ENCODE measurements around the gene PLXDC2.

The PLXDC2 gene

GRCh38 chr10:19815731-19816410 lies 361 bp upstream of the PLXDC2 start:
- DNase-seq (ENCODE audit: low read depth in 2 of 2): no peak

- no peak for DNase-seq (ENCODE audit: low read depth in 2 of 2)
These were observed 1.1 kb downstream of the PLXDC2 start for GRCh38 chr10:19817231-19817933.

GRCh38 chr10:19818876-19819275 lies 2.6 kb downstream of the PLXDC2 start:
- no peak for DNase-seq (ENCODE audit: low read depth in 2 of 2)

DNA sequence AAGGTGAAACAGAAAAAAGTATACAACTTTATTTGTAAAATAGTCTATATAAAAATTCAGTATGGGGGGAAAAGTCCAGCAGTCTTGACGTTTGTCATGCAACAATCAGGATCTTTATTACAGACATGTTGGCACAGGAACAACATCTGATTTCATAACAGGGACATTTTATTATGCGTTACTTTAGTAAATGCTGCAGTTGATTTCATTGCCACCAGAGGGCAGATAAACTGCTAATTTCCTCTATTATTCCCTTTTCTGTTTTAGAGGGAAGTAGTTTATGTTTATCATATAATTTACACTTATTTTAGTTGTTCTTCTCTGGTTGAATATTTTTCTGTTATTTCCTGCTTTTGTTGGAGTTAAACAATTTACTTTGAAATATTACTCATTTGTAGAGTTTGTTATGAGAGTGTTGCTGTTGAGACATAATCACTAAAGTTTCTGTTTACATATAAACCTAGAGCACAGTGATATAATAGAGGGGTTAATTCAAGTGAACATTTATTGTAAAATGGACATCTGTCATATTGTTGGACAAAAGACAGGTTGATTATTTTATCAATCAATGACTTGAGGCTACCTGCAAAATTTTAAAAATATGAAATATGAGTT lies 3.3 kb downstream of the PLXDC2 start:
- no peak for DNase-seq (ENCODE audit: low read depth in 2 of 2)

- DNase-seq (ENCODE audit: low read depth in 2 of 2): no peak
These were observed 8.4 kb downstream of the PLXDC2 start for GRCh38 chr10:19824381-19825342.

- no peak for DNase-seq (ENCODE audit: low read depth in 2 of 2)
These were observed 9.5 kb downstream of the PLXDC2 start for GRCh38 chr10:19825700-19826099.

- no peak for DNase-seq (ENCODE audit: low read depth in 2 of 2)
These were observed 10.5 kb downstream of the PLXDC2 start for GRCh38 chr10:19826712-19827111.

DNA sequence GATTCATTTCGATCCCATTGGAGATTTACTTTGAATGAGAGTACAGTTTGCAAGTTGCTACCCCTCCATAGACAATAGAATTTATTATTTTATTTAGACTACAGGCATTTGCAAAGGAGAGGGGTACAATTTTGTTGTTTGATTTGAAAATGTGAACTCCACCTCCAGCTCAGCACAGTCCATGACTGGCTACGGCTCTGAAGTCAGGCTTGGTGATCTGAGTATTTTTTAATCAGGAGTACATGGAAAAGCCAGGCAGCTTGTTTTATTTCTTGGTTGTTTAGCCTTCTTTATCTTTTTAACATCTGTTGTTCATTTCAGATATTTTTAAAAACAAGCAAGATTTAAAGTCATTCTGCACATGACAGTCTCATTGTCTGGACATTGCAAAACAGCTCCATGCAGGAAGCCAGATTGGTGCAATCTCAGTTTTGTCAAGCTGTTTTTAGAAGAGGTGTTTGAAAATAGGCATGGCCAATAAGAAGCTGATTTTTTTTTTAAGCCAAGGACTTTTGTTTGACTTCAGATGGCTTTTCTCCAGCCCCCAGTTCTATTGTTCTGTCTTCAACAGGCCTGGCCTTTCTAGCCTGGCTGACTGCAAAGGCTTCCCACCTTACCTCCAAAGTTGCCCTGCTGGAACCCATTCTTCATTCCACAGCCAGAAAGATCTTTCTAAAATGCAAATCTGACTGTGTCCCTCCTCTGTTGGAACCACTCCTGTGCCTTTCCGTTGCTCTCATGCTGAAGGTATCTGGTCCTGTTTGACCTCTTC lies 12.2 kb downstream of the PLXDC2 start:
- no peak for DNase-seq (ENCODE audit: low read depth in 2 of 2)

GRCh38 chr10:19832699-19833098 lies 16.5 kb downstream of the PLXDC2 start:
- DNase-seq (ENCODE audit: low read depth in 2 of 2): no peak

DNA sequence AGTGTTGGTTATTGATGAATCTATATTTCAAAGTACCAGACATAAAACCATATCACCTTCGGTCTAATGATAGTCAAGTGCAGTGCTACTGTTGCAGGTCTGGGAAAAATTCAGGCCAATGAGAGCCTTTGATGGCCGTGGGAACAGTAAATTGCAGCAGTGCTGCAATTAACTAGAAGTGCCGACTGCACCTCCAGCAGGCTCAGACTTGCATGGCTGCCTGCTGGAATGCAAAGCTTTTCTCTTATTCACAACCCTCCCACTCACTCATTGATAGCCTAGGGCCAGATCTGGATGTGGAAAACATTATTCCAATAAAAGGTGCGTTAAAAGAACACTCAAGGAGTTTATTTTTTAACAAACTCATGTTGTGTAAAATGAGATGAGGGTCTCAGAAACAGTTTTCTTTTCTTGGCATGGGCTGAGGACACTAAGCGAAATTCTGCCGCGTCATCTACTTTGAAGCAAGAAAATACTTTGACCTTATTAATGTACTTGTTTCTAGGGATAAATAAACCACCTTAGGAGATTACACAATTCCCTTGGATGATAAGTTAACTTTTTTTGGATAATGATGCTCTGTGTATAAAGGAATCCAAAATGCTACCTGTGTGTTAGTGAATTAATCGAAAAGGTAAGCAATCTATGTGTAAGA lies 17.1 kb downstream of the PLXDC2 start:
- DNase-seq (ENCODE audit: low read depth in 2 of 2): no peak

DNA sequence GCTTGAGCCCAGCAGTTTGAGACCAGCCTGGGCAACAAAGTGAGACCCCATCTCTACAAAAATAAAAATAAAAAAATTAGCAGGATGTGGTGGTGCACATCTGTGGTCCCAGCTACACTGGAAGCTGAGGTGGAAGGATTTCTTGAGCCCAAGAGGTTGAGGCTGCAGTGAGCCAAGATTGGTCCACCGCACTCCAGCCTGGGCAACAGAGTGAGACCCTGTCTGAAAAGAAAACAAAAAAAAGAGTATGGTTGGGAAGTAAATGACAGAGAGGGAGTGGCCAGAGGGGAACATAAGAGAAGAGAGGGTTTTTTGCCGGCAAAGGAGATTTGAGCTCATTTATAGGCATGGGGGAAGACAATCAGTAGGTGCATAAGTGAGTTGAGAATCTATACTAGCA lies 19.7 kb downstream of the PLXDC2 start:
- no peak for DNase-seq (ENCODE audit: low read depth in 2 of 2)

DNA sequence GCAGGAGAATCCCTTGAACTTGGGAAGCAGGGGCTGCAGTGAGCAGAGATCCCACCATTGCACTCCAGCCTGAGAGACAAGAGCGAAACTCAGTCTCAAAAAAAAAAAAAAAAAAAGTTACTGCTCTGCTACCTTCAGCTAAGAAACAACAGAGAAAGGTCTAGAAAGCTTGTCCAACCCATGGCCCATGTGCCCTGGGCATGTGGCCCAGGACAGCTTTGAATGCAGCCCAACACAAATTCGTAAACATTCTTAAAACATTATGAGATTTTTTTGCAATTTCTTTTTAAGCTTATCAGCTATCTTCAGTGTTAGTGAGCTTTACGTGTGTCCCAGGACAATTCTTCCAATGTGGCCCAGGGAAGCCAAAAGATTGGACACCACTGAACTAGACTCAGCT lies 22.9 kb downstream of the PLXDC2 start:
- DNase-seq (ENCODE audit: low read depth in 2 of 2): no peak

DNA sequence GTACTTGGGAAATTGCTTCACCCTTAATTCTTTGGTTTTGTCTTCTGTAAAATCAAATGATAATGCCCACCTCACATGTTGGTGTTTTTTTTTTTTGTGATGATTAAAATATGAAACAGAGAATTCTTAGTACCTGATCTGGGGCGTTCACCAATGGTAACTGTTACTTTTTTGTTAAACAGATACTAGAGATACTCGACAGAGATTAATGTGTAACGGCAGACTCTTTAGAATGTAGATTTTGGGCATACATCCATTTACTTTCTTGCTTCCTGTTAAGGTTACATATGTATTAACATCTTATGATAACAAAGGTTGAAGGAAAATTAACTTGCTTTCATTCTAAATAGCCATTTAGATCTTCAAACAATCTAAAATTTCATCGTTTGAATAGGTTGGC lies 23.3 kb downstream of the PLXDC2 start:
- no peak for DNase-seq (ENCODE audit: low read depth in 2 of 2)

GRCh38 chr10:19840776-19841175 lies 24.5 kb downstream of the PLXDC2 start:
- no peak for DNase-seq (ENCODE audit: low read depth in 2 of 2)

DNA sequence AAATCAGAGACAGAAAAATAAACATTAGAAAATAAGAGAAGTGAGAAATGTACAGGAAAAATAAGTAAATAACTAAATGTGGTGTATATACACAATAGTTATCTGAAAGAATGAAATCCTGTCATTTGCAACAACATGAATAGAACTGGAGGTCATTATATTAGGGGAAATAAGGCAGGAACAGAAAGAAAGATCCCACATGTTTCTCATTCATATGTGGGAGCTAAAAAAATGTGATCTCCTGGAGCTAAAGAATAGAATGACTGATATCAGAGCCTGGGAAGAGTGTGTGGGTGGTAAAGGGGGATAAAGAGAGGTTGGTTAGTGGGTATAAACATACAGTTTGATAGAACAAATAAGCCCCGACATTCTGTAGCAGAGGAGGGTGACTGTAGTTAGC lies 27.3 kb downstream of the PLXDC2 start:
- no peak for DNase-seq (ENCODE audit: low read depth in 2 of 2)

DNA sequence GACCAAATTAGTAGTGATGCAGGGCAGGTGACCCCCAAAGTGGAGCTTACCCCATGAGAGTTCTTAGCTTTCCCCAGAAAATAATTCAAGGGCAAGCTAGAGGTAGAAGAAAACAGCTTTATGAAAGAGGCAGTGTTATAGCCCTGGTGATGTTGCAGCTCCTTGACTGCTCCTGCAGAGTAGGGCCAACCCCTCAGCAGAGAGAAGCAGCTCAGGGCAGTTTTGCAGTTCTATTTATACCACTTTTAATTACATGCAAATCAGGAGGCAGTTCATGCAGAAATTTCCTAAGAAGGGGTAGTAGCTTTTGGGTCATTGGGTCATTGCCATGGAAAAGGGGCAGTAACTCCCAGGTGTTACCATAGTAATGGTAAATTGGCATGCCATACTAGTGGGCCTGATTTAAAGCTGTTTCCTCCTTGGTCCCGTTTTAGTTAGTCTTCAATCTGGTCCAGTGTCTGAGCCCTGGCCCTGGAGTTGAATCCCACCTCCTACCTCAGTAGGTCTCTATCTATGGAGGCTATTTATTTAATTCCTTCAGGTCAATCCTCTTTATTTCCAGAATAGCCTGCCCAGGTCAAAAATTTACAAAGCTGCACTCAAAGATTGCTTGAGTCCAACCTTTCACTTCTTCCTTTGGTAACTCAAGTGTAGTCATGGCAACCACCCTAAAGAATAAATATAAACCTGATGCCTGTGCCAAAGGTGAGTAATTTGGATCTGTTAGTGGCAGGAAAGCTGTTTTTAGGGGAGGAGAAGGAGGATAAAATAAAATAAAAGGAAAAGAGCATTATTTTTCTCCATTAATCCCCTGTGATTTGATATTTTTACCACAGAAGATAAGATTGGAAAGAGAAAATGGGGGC lies 29.5 kb downstream of the PLXDC2 start:
- DNase-seq (ENCODE audit: low read depth in 2 of 2): no peak

GRCh38 chr10:19847321-19847720 lies 31.1 kb downstream of the PLXDC2 start:
- no peak for DNase-seq (ENCODE audit: low read depth in 2 of 2)

DNA sequence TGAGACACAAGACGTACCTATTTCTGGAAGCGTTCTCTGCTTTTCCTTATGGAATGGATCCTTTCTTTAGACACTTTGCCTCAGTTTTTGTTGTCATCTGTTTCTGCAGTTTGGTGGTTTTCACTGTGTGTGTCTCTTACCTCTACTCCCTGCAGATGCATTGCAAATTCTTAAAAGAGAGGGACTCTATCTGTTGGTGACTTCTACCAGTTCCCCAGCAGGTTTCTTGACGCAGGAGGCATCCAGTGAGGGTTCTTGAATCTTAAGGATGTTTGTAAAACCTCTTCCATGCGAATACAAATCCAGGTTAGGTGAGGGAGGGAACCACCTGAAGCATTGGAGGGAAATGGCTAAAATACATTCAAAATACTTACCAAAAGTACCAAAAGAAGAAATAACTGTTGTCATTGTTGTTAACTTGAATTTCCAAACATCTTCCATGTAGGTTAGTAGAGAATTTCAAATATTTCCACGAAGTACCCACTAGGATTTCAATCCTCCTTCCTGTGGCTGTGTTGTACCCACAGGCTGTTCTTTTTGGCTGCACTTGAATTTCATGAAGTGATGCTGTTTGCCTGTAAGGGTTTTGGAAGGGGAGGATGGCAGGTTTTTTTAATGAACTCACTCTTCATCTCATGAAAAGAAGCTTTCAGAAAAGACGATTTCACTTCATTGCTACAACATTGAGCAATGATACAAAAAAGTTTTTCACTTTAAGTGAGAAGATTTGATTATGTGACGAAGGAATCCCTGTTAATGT lies 32.2 kb downstream of the PLXDC2 start:
- DNase-seq (ENCODE audit: low read depth in 2 of 2): no peak

DNA sequence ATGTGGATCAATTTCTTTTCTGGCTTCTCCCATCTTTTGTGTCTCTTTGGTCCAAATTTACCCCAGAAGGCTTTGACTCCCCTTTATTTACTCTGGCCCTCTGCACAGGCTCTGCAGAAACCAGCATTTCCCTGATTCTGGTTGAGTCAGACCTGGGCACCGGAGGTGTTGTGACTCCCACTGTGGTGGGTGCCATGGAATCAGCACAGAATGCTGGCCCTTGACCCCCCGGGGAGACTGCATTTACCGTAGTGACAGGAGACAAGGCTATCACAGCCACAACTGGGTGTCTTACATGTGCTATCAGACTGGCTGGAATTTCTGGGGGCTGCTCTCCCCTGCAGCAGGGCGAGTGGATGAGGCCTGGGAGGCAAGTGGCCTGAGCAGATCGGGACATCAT lies 37.6 kb downstream of the PLXDC2 start:
- no peak for DNase-seq (ENCODE audit: low read depth in 2 of 2)
